BJ (cell line): ENCODE data around the gene MAP7. TPM values are rescaled to one million over a fixed set of nuclear protein-coding genes. Genes with fewer than 3 reads are reported as not detected.

Experiments used
- CTCF ChIA-PET: fragments of 350-600 bp; formaldehyde crosslinking; extraction: SDS; loops from one replicate; lab custom pipeline; 2021; ENCODE audit warnings: antibody characterized with exemption, inconsistent platforms; lab: Yijun Ruan, JAX
- POLR2A ChIA-PET: fragments of 300-600 bp; sonication (Branson Sonifier 250); formaldehyde crosslinking; extraction: SDS; loops from one replicate; lab custom pipeline; 2021; ENCODE audit warnings: antibody characterized with exemption; lab: Charles Lee
- DNase-seq: peaks from one replicate; pipeline ENCODE4 v3.0.0-alpha.2; 2011; ENCODE audit warnings: low read depth
- H3K27me3 ChIP-seq: 2 replicates; pipeline ENCODE4 v1.6.0; 2011; ENCODE audit warnings: low read length; ENCODE audit not compliant: control insufficient read depth, insufficient read depth
- H3K36me3 ChIP-seq: 2 replicates; pipeline ENCODE4 v1.5.1; 2011; ENCODE audit warnings: low read length; ENCODE audit not compliant: control insufficient read depth, insufficient read depth
- H3K4me3 ChIP-seq: 2 replicates; pipeline ENCODE4 v1.5.1; 2011; ENCODE audit warnings: low read depth, mild to moderate bottlenecking, control low read depth, low read length
- CTCF ChIP-seq: IDR thresholded peaks from 2 replicates; pipeline ENCODE4 v1.5.1; 2011; ENCODE audit warnings: low read depth, mild to moderate bottlenecking, control low read depth, inconsistent platforms, low read length, moderate library complexity; ENCODE audit not compliant: insufficient read depth
- polyA plus RNA-seq: library from polyadenylated mRNA; depleted of rRNA; stranded (reverse); fragments of >200 nt; gene quantifications from 2 replicates; pipeline ENCODE4 v1.2.3, GENCODE V29; 2011

The MAP7 gene
- polyA plus RNA-seq, 1 experiment, result 0.45 TPM

DNA sequence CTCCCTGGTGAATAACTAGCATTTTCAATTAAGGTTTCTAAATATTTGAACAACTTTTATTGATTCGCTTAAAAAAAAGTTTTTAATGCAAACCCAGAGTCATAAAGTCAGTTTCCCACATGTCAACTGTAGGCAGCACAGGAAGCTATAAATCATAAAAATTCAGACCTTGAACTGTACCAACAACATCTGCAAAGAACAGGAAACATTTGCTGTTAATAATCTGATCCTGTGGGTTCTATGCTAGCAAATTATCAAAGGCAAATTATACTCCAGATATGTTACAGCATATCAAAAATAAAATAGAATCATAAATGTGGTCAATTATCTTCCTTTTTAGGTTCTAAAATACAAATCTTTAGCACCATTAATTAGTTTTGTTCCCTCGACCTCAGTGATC, 16.6 kb upstream of the MAP7 start:
- ChIA-PET CTCF (interaction anchor here (0.8 to 1.8 kb wide), 3 partner anchors 15 to 39 kb away, joined by 3 to 4 read pairs (median 4); partner anchors contain the start of gene MAP7), POLR2A (no interaction called here)
- no peaks in the 10 kb centered on the region for H3K27me3 ChIP-seq
- TF ChIP-seq CTCF, result no peak
- DNase-seq, result no peak
- H3K36me3 ChIP-seq, result no peaks in the 10 kb centered on the region
- H3K4me3 ChIP-seq, result no peak overlapping the region

- Histone ChIP-seq H3K4me3 (no peak overlapping the region), H3K36me3 (no peaks in the 10 kb centered on the region), H3K27me3 (no peaks in the 10 kb centered on the region)
- TF ChIP-seq CTCF, result no peak
- DNase-seq, result no peak
- ChIA-PET POLR2A (no interaction called here), CTCF (interaction anchor here (0.8 to 3.8 kb wide), 3 partner anchors 14 to 16 kb away, joined by 3 to 19 read pairs (median 4); partner anchors contain the start of gene MAP7)
Measured at GRCh38 chr6:136566007-136566487, 15.8 kb upstream of the MAP7 start.

- Histone ChIP-seq H3K4me3 (no peak overlapping the region), H3K27me3 (no peaks in the 10 kb centered on the region), H3K36me3 (no peaks in the 10 kb centered on the region)
- TF ChIP-seq CTCF, result no peak
- no peak for DNase-seq
- CTCF ChIA-PET, result interaction anchor here (1.0 to 3.8 kb wide), 3 partner anchors 12 to 228 kb away, joined by 4 to 19 read pairs (median 5); partner anchors contain the start of genes MAP3K5 and MAP7
- POLR2A ChIA-PET, result no interaction called here
Measured at GRCh38 chr6:136564180-136564579, 14.0 kb upstream of the MAP7 start.

DNA sequence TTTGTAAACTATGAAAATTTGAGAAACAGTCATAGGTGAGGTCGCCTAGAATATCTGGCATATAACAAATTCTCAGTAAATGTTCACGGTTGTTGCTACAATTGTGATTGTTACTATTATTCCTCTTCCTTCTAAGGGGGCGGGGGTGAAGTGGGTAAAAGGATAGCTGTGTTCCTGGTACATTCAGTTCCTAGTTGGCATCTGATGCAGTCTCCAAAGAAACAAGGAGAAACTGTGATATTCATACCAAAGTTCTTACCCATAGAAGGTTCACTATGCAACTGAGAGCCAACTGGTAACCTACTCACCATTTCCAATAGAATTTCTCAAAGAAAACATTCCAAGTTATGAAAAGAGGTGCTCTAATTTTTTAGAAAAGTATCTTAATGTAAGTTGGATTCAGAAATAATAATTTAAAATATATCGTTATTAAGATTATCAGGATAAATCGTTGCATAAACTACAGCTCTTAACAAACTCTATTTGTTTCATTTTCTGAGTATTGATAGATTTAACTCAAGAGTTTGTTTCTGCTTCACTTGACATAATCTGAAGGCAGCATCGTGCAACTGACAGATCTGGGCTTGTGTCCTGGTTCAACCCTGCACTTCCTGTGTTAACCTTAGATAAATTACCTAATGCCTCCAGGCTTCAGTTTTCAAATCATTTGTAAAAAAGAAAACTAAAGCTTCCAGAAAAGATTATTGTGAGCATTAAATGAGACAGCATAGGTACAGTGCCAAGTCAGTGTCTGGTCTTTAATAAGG, 13.3 kb upstream of the MAP7 start:
- Histone ChIP-seq H3K27me3 (no peaks in the 10 kb centered on the region), H3K36me3 (no peaks in the 10 kb centered on the region), H3K4me3 (no peak overlapping the region)
- DNase-seq, result no peak
- CTCF ChIA-PET, result interaction anchor here (1.0 to 3.8 kb wide), 3 partner anchors 12 to 229 kb away, joined by 4 to 19 read pairs (median 5); partner anchors contain the start of genes MAP3K5 and MAP7
- POLR2A ChIA-PET, result no interaction called here
- TF ChIP-seq CTCF, result no peak

DNA sequence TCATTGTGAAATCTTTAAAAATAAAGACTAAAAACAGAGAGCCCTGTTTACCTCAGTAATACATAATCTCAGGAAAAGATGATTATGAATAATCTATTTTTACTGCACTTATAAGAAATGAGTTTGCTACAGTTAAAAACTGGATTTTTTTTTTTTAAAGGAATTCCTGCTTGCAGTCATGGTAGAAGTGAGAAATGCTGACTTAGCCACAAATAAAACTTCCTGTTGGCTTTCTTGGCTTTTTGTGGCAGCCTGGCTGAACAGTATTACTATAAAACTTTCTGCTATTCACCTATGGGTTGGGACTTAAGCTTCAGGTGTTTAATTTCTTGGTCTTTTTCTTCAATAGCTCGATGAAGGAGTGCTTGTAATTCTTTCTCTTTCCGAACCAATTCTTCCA, 12.0 kb upstream of the MAP7 start:
- no peak for TF ChIP-seq CTCF
- no peaks in the 10 kb centered on the region for H3K36me3 ChIP-seq
- no peak overlapping the region for H3K4me3 ChIP-seq
- ChIA-PET CTCF (interaction anchor here (0.6 to 3.8 kb wide), 5 partner anchors 9 to 1606 kb away, joined by 3 to 19 read pairs (median 3); partner anchors contain the start of genes MAP3K5 and MAP7), POLR2A (no interaction called here)
- DNase-seq, result no peak
- no peaks in the 10 kb centered on the region for H3K27me3 ChIP-seq
